ENCODE results near the gene GFER.
A peak's percentile ranks its signal among the peaks of the same experiment; 100 is the strongest.

The GFER gene

GRCh38 chr16:2015117-2015946 is 31.3 kb downstream of the GFER start (continued):
- TF ChIP-seq ZNF433 (tag by site-specific recombination; IDR thresholded peaks at IDR 0.05; ENCODE audit: low read depth) (no peak), ZBTB7A (tag by site-specific recombination; IDR thresholded peaks at IDR 0.05; ENCODE audit: low read depth) (no peak), ZNF398 (tag by site-specific recombination; IDR thresholded peaks at IDR 0.05) (no peak), ZNF324 (tag by site-specific recombination; IDR thresholded peaks at IDR 0.05) (0 out of 2 replicates have a peak, but pooled peaks have one; percentile 60), ZNF626 (tag by site-specific recombination; IDR thresholded peaks at IDR 0.05) (no peak), ZBTB20 (tag by site-specific recombination; IDR thresholded peaks at IDR 0.05) (peak; percentile 72), ZFP37 (tag by site-specific recombination; IDR thresholded peaks at IDR 0.05) (no peak), ZBTB44 (tag by site-specific recombination; IDR thresholded peaks at IDR 0.05) (peak; percentile 36; the same call in 1 of the 2 replicates), ZXDB (tag by site-specific recombination; IDR thresholded peaks at IDR 0.05) (peak; percentile 62), ZNF792 (tag by site-specific recombination; IDR thresholded peaks at IDR 0.05) (no peak), KLF7 (tag by site-specific recombination; IDR thresholded peaks at IDR 0.05; ENCODE audit: borderline replicate concordance) (peak; percentile 98), ZNF148 (tag by site-specific recombination; IDR thresholded peaks at IDR 0.05; ENCODE audit: borderline replicate concordance) (no peak), ZNF24 (tag by site-specific recombination; IDR thresholded peaks at IDR 0.05) (0 out of 2 replicates have a peak, but pooled peaks have one; percentile 23), ZEB2 (tag by site-specific recombination; IDR thresholded peaks at IDR 0.05) (peak; percentile 83), PRDM6 (tag by site-specific recombination; IDR thresholded peaks at IDR 0.05) (no peak), HOXD13 (CRISPR knock-in tag; IDR thresholded peaks at IDR 0.05; ENCODE audit: borderline replicate concordance) (no peak), ZNF140 (tag by site-specific recombination; IDR thresholded peaks at IDR 0.05) (no peak), ZNF248 (tag by site-specific recombination; IDR thresholded peaks at IDR 0.05) (no peak), ZNF223 (tag by site-specific recombination; IDR thresholded peaks at IDR 0.05) (no peak), ZNF843 (tag by site-specific recombination; IDR thresholded peaks at IDR 0.05) (no peak), RBAK (tag by site-specific recombination; IDR thresholded peaks at IDR 0.05) (no peak), SP3 (tag by site-specific recombination; IDR thresholded peaks at IDR 0.05) (peak; percentile 75), ZBTB17 (tag by site-specific recombination; IDR thresholded peaks at IDR 0.05) (peak; percentile 88)
- TF ChIP-seq, protein P1, sequence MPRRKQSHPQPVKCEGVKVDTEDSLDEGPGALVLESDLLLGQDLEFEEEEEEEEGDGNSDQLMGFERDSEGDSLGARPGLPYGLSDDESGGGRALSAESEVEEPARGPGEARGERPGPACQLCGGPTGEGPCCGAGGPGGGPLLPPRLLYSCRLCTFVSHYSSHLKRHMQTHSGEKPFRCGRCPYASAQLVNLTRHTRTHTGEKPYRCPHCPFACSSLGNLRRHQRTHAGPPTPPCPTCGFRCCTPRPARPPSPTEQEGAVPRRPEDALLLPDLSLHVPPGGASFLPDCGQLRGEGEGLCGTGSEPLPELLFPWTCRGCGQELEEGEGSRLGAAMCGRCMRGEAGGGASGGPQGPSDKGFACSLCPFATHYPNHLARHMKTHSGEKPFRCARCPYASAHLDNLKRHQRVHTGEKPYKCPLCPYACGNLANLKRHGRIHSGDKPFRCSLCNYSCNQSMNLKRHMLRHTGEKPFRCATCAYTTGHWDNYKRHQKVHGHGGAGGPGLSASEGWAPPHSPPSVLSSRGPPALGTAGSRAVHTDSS (tag by site-specific recombination; IDR thresholded peaks at IDR 0.05), result no peak
- TF ChIP-seq, protein P2, sequence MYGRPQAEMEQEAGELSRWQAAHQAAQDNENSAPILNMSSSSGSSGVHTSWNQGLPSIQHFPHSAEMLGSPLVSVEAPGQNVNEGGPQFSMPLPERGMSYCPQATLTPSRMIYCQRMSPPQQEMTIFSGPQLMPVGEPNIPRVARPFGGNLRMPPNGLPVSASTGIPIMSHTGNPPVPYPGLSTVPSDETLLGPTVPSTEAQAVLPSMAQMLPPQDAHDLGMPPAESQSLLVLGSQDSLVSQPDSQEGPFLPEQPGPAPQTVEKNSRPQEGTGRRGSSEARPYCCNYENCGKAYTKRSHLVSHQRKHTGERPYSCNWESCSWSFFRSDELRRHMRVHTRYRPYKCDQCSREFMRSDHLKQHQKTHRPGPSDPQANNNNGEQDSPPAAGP (tag by site-specific recombination; IDR thresholded peaks at IDR 0.05), result peak; percentile 71
- TF ChIP-seq, protein P3, sequence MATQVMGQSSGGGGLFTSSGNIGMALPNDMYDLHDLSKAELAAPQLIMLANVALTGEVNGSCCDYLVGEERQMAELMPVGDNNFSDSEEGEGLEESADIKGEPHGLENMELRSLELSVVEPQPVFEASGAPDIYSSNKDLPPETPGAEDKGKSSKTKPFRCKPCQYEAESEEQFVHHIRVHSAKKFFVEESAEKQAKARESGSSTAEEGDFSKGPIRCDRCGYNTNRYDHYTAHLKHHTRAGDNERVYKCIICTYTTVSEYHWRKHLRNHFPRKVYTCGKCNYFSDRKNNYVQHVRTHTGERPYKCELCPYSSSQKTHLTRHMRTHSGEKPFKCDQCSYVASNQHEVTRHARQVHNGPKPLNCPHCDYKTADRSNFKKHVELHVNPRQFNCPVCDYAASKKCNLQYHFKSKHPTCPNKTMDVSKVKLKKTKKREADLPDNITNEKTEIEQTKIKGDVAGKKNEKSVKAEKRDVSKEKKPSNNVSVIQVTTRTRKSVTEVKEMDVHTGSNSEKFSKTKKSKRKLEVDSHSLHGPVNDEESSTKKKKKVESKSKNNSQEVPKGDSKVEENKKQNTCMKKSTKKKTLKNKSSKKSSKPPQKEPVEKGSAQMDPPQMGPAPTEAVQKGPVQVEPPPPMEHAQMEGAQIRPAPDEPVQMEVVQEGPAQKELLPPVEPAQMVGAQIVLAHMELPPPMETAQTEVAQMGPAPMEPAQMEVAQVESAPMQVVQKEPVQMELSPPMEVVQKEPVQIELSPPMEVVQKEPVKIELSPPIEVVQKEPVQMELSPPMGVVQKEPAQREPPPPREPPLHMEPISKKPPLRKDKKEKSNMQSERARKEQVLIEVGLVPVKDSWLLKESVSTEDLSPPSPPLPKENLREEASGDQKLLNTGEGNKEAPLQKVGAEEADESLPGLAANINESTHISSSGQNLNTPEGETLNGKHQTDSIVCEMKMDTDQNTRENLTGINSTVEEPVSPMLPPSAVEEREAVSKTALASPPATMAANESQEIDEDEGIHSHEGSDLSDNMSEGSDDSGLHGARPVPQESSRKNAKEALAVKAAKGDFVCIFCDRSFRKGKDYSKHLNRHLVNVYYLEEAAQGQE (tag by site-specific recombination; IDR thresholded peaks at IDR 0.05), result no peak
